ENCODE data around the gene COX5B. TPM values are rescaled to one million over a fixed set of nuclear protein-coding genes. Genes with fewer than 3 reads are reported as not detected.
"Not testable (repeated sequence)": the region's sequence is repeated elsewhere in the genome, so short reads cannot be mapped to it uniquely, and the experiment has no call there.

The COX5B gene
- total RNA-seq, 1 experiment from 2014 or later = 298 TPM

DNA sequence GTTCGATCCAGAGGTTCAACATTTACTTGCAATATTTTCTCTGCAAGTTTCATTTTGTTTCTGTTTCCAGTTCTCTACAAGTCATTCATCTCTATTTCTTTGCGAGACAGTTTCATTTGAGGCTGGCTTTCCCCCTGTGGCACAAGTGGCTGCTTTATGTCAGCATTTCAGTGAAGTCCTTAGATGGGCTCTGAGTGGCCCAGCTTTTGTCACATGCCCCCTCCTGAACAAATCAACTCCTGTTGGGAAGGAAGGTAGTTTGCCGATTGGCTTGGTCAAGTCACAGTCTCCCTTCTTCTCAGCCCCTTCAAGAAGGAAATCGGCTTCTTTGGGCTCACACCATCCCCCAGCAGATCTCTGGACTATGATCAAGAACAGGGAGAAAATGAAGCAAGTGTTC, 37.1 kb upstream of the COX5B start:
- ATAC-seq; H3K27ac ChIP-seq (ENCODE audit: low read length); H3K4me3 ChIP-seq (ENCODE audit: low read depth in 2 of 2, low read length in 2 of 2); intact Hi-C loops (cut with micrococcal nuclease; ENCODE audit: unreplicated experiment); BruUV-seq (replicated peaks); DNase-seq (ENCODE audit: low read depth, low spot score); H3K9me3 ChIP-seq (ENCODE audit: control insufficient read depth, insufficient read depth, low read depth, low read length); POLR2A ChIA-PET; H3K27me3 ChIP-seq (ENCODE audit: control insufficient read depth, insufficient read depth, low read length); H3K36me3 ChIP-seq (ENCODE audit: control insufficient read depth, insufficient read depth, low read length); H3K4me1 ChIP-seq (ENCODE audit: control insufficient read depth, insufficient read depth, low read length); CTCF ChIA-PET; in situ Hi-C loops (cut with HindIII; ENCODE audit: low pct_unique_long_range_greater_than_20kb, low sequenced_read_pairs): not testable (repeated sequence)

DNA sequence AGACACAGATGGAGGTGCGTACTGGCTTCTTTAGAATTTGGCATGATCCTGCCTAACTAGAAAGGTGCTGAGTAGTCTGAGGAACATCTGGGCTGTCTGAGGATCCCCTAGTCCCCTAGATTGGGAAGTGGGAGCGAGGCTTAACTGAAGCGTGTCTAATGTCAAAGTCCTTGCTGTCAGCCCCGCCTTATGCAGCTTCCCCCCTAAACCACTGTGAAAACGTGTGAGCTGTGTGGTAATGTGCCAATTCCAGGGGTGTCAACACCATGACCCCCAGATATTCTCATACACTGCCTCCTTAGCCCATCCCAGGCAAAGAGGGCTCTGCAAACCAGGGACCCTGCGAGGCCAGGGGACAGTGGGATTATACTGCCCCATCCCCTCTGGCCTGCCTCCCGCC, 34.0 kb upstream of the COX5B start:
- in situ Hi-C loops (cut with HindIII; ENCODE audit: low pct_unique_long_range_greater_than_20kb, low sequenced_read_pairs) = not testable (repeated sequence)

DNA sequence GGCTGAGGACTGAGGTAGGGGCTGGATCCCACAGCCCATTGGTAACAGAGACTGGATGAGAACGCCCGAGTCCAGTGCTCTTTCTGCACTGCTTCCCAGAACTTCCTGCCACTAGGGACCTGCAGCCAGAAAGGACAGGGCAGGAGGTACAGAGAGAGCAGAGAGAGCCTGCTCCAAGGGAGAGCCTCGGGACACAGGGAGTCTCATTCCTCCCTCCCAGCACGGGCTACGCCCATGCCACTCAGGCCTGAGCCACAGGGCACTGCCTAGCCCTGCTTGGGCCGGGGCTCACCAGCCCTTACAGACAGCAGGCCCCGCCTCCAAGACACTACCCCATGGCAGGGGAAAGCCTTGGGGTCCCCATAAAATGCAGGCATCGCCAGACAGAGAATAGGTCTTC, 30.1 kb upstream of the COX5B start:
- intact Hi-C loops (cut with micrococcal nuclease; ENCODE audit: unreplicated experiment); BruUV-seq (replicated peaks); H3K9me3 ChIP-seq (ENCODE audit: control insufficient read depth, insufficient read depth, low read depth, low read length); H3K4me3 ChIP-seq (ENCODE audit: low read depth in 2 of 2, low read length in 2 of 2); H3K4me1 ChIP-seq (ENCODE audit: control insufficient read depth, insufficient read depth, low read length); H3K27me3 ChIP-seq (ENCODE audit: control insufficient read depth, insufficient read depth, low read length); H3K27ac ChIP-seq (ENCODE audit: low read length); DNase-seq (ENCODE audit: low read depth, low spot score); H3K36me3 ChIP-seq (ENCODE audit: control insufficient read depth, insufficient read depth, low read length); POLR2A ChIA-PET; CTCF ChIA-PET; in situ Hi-C loops (cut with HindIII; ENCODE audit: low pct_unique_long_range_greater_than_20kb, low sequenced_read_pairs): not testable (repeated sequence)
- ATAC-seq = peak; percentile 56

More for the DNA sequence above, 34.0 kb upstream of the COX5B start:
- POLR2A ChIA-PET; intact Hi-C loops (cut with micrococcal nuclease; ENCODE audit: unreplicated experiment); H3K9me3 ChIP-seq (ENCODE audit: control insufficient read depth, insufficient read depth, low read depth, low read length); ATAC-seq; H3K27ac ChIP-seq (ENCODE audit: low read length); H3K4me1 ChIP-seq (ENCODE audit: control insufficient read depth, insufficient read depth, low read length); CTCF ChIA-PET; DNase-seq (ENCODE audit: low read depth, low spot score); H3K36me3 ChIP-seq (ENCODE audit: control insufficient read depth, insufficient read depth, low read length); H3K4me3 ChIP-seq (ENCODE audit: low read depth in 2 of 2, low read length in 2 of 2); BruUV-seq (replicated peaks); H3K27me3 ChIP-seq (ENCODE audit: control insufficient read depth, insufficient read depth, low read length): not testable (repeated sequence)

DNA sequence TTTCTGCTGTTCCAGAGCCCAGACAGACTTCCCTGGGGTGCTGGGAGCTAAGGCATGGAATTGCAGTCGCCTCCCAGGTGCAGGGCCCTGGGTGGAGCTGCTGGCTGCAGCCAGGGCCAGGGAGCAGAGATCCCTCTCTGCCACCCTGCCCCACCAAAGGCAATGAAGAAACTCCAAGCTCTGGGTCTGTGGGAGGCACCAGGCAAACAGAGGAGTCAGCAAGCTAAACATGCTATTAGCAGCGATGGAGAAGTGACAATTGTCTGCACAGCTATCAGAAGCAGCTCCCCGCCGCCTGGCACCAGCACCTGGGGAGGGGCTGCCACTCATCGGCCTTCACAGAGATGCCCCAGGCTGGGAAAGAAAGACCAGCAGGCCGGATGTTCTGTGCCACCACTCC, 28.0 kb upstream of the COX5B start:
- TF ChIP-seq TCF7L2 (IDR thresholded peaks at IDR 0.05; ENCODE audit: low read depth, low read length) = no peak
- no peaks in the 10 kb centered on the region for H3K4me1 ChIP-seq (ENCODE audit: control insufficient read depth, insufficient read depth, low read length)
- ATAC-seq = no peak
- POLR2A ChIA-PET = no interaction called here
- H3K36me3 ChIP-seq (ENCODE audit: control insufficient read depth, insufficient read depth, low read length) = no peaks in the 10 kb centered on the region
- in situ Hi-C loops (cut with HindIII; ENCODE audit: low pct_unique_long_range_greater_than_20kb, low sequenced_read_pairs) = no loop called here
- H3K4me3 ChIP-seq (ENCODE audit: low read depth in 2 of 2, low read length in 2 of 2) = no peak overlapping the region
- DNase-seq (ENCODE audit: low read depth, low spot score) = no peak
- no TSS peak for BruUV-seq (replicated peaks)
- CTCF ChIA-PET = no interaction called here
- intact Hi-C loops (cut with micrococcal nuclease; ENCODE audit: unreplicated experiment) = no loop called here
- no peak overlapping the region for H3K27ac ChIP-seq (ENCODE audit: low read length)
- no peaks in the 10 kb centered on the region for H3K27me3 ChIP-seq (ENCODE audit: control insufficient read depth, insufficient read depth, low read length)
- no peaks in the 10 kb centered on the region for H3K9me3 ChIP-seq (ENCODE audit: control insufficient read depth, insufficient read depth, low read depth, low read length)

DNA sequence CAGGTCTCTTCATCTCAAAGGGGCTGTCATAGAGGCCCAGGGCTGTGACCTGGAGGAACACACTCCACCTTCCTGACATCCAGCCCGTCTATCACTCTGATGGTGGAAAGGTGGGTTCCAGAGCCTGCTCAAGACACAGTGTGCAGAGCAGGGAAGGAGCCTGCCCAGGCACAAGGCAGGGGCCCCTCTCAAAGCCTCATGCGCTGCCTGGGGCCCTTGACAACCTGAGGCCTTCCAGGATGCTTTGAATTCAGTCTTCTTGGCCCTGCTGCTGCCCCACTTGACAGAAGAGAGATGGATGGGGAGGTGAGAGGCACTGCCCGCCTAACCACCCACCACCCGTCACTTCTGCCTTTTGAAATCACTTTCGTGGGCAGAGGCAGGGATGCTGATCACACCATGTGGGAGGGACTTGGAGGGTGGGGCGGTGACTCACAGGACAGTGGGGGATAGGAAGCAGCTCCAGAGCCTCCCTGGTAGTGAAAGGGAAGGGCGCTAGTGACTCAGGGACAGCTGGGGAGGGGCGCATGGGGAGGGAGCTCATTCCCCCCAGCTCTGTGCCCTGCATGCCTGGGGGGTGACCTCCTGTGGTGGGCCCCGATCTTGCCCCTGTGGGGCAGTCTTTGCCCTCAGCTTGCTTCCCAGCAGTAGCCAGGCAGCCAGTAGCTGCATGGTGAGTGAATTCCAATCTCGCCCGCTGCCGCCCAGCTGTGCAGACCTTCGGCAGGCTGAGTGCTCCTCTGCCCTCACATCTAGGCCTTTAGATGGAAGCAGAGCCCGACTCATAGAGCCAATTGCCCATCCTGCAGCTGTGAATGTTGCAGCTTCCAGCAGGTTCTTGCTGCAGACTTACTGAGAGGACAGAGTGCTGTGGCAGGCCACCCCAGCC, 26.7 kb upstream of the COX5B start:
- DNase-seq (ENCODE audit: low read depth, low spot score); H3K27ac ChIP-seq (ENCODE audit: low read length); in situ Hi-C loops (cut with HindIII; ENCODE audit: low pct_unique_long_range_greater_than_20kb, low sequenced_read_pairs); intact Hi-C loops (cut with micrococcal nuclease; ENCODE audit: unreplicated experiment); H3K27me3 ChIP-seq (ENCODE audit: control insufficient read depth, insufficient read depth, low read length); H3K4me1 ChIP-seq (ENCODE audit: control insufficient read depth, insufficient read depth, low read length); CTCF ChIA-PET; H3K36me3 ChIP-seq (ENCODE audit: control insufficient read depth, insufficient read depth, low read length); POLR2A ChIA-PET; H3K9me3 ChIP-seq (ENCODE audit: control insufficient read depth, insufficient read depth, low read depth, low read length); H3K4me3 ChIP-seq (ENCODE audit: low read depth in 2 of 2, low read length in 2 of 2); BruUV-seq (replicated peaks): not testable (repeated sequence)
- 0 out of 2 replicates have a peak, but pooled peaks have one; percentile 26 for ATAC-seq

DNA sequence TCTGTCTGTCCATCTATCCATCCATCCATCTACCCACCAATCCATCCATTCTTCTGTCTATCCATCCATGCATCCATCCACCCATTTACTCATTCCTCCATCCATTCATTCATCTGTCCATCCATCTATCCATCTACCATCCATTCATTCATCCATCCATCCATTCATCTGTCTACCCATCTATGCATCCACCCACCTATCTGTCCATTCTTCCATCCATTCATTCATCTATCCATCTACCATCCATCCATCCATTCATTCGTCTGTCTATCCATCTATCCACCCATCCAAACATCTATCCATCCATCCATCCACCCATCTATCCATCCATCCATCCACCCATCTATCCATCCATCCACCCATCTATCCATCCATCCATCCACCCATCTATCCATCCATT, 25.4 kb upstream of the COX5B start:
- CTCF ChIA-PET; ATAC-seq; intact Hi-C loops (cut with micrococcal nuclease; ENCODE audit: unreplicated experiment): not testable (repeated sequence)

DNA sequence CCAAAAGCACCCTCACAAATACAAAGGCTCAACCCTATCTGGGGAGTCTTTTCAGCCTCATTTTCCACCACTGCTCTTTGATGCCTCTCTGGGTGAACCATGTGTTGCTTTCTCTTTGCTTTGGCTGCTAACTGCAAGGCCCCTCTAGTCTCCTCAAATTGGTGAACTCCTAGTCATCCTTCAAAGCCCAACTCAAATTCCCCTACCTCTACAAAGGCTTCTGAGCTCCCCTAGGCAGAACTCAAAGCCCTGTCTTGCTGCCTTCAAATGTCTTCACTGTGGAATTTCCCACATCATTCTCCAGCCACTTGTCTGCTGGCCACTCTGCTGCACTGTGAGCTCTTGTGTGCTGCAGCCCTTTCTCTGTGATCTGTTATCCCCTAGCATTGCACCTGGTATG, 22.9 kb upstream of the COX5B start:
- in situ Hi-C loops (cut with HindIII; ENCODE audit: low pct_unique_long_range_greater_than_20kb, low sequenced_read_pairs); POLR2A ChIA-PET; H3K27ac ChIP-seq (ENCODE audit: low read length); H3K4me1 ChIP-seq (ENCODE audit: control insufficient read depth, insufficient read depth, low read length); H3K4me3 ChIP-seq (ENCODE audit: low read depth in 2 of 2, low read length in 2 of 2); CTCF ChIA-PET; DNase-seq (ENCODE audit: low read depth, low spot score); H3K9me3 ChIP-seq (ENCODE audit: control insufficient read depth, insufficient read depth, low read depth, low read length); H3K27me3 ChIP-seq (ENCODE audit: control insufficient read depth, insufficient read depth, low read length); ATAC-seq; H3K36me3 ChIP-seq (ENCODE audit: control insufficient read depth, insufficient read depth, low read length); intact Hi-C loops (cut with micrococcal nuclease; ENCODE audit: unreplicated experiment); BruUV-seq (replicated peaks): not testable (repeated sequence)

More for the DNA sequence above, 25.4 kb upstream of the COX5B start:
- H3K4me3 ChIP-seq (ENCODE audit: low read depth in 2 of 2, low read length in 2 of 2); H3K9me3 ChIP-seq (ENCODE audit: control insufficient read depth, insufficient read depth, low read depth, low read length); DNase-seq (ENCODE audit: low read depth, low spot score); BruUV-seq (replicated peaks); POLR2A ChIA-PET; H3K27ac ChIP-seq (ENCODE audit: low read length); H3K27me3 ChIP-seq (ENCODE audit: control insufficient read depth, insufficient read depth, low read length); H3K36me3 ChIP-seq (ENCODE audit: control insufficient read depth, insufficient read depth, low read length); H3K4me1 ChIP-seq (ENCODE audit: control insufficient read depth, insufficient read depth, low read length); in situ Hi-C loops (cut with HindIII; ENCODE audit: low pct_unique_long_range_greater_than_20kb, low sequenced_read_pairs): not testable (repeated sequence)

Measured in Panc1 (cell line).